Smooth muscle cell (in vitro differentiated cells): ENCODE data around the gene LCE3D. TPM values are rescaled to one million over a fixed set of nuclear protein-coding genes. Genes with fewer than 3 reads are reported as not detected.
"Not testable (repeated sequence)": the region's sequence is repeated elsewhere in the genome, so short reads cannot be mapped to it uniquely, and the experiment has no call there.

Experiments used
- DNase-seq: peaks from one replicate; lab custom pipeline; 2025; ENCODE audit not compliant: unreplicated experiment; lab: John Stamatoyannopoulos, UW
- H2AFZ ChIP-seq: fragments of 200-600 bp; sonication (generic); 2 replicates; pipeline ENCODE4 v1.6.0; 2016; ENCODE audit warnings: antibody characterized with exemption, low read depth, mild to moderate bottlenecking
- H3F3A ChIP-seq: fragments of 200-600 bp; sonication (generic); 2 replicates; pipeline ENCODE4 v1.6.0; 2017; ENCODE audit warnings: antibody characterized with exemption, low read depth
- H3K27ac ChIP-seq: fragments of 200-600 bp; sonication (generic); 2 replicates; pipeline ENCODE4 v1.5.1; 2016; ENCODE audit warnings: low read depth, mild to moderate bottlenecking
- H3K27me3 ChIP-seq: fragments of 200-600 bp; sonication (generic); 2 replicates; pipeline ENCODE4 v1.6.1; 2016; ENCODE audit warnings: low read depth, mild to moderate bottlenecking
- H3K36me3 ChIP-seq: fragments of 200-600 bp; sonication (generic); 2 replicates; pipeline ENCODE4 v1.5.1; 2016; ENCODE audit warnings: low read depth
- H3K4me1 ChIP-seq: fragments of 200-600 bp; sonication (generic); 2 replicates; pipeline ENCODE4 v1.5.1; 2016; ENCODE audit warnings: low read depth
- H3K4me2 ChIP-seq: fragments of 200-600 bp; sonication (generic); 2 replicates; pipeline ENCODE4 v1.6.0; 2016; ENCODE audit warnings: mild to moderate bottlenecking
- H3K4me3 ChIP-seq: fragments of 200-600 bp; sonication (generic); 2 replicates; pipeline ENCODE4 v1.5.1; 2016; ENCODE audit warnings: mild to moderate bottlenecking
- H3K79me2 ChIP-seq: fragments of 200-600 bp; sonication (generic); 2 replicates; pipeline ENCODE4 v1.6.0; 2016; ENCODE audit warnings: low read depth, mild to moderate bottlenecking
- H3K9ac ChIP-seq: fragments of 200-600 bp; sonication (generic); 2 replicates; pipeline ENCODE4 v1.6.0; 2016; ENCODE audit warnings: low read depth
- H3K9me3 ChIP-seq: fragments of 200-600 bp; sonication (generic); replicated peaks from 2 replicates; pipeline ENCODE4 v1.5.1; 2016; ENCODE audit warnings: low read depth
- H4K20me1 ChIP-seq: fragments of 200-600 bp; sonication (generic); 2 replicates; pipeline ENCODE4 v1.6.0; 2016; ENCODE audit warnings: low read depth
- CTCF ChIP-seq: fragments of 200-600 bp; sonication (generic); IDR thresholded peaks from 2 replicates; pipeline ENCODE4 v1.5.1; 2017; ENCODE audit warnings: borderline replicate concordance, mild to moderate bottlenecking, antibody characterized with exemption; ENCODE audit not compliant: insufficient read depth, poor library complexity, severe bottlenecking
- WGBS: methylation state at CpG from one replicate; pipeline ENCODE4 v1.1.7; 2016; ENCODE audit warnings: low lambda C conversion rate; 5-methylcytosine and 5-hydroxymethylcytosine counted together
- polyA plus RNA-seq: library from polyadenylated mRNA; unstranded; fragments of >200 nt; fragmentation: Nextera tagmentation; extraction: Ambion mirVana; gene quantifications from 2 replicates; pipeline ENCODE4 v1.2.1, GENCODE V29; 2016
- total RNA-seq: library from RNA; depleted of rRNA; stranded (reverse); fragments of >200 nt; gene quantifications from 2 replicates; pipeline ENCODE4 v1.2.3, GENCODE V29; 2014

LCE3D gene
- total and polyA plus RNA-seq, 2 experiments from 2014 or later, result not detected

GRCh38 chr1:152585586-152585985, 5.3 kb upstream of the LCE3D start:
- H3K36me3 ChIP-seq, result no peaks in the 10 kb centered on the region
- no peaks in the 10 kb centered on the region for H3K79me2 ChIP-seq
- no peak for DNase-seq
- H2AFZ ChIP-seq, result no peak overlapping the region
- H3K27ac ChIP-seq, result no peak overlapping the region
- H3K4me2 ChIP-seq, result no peak overlapping the region
- H3K4me3 ChIP-seq, result no peak overlapping the region
- H4K20me1 ChIP-seq, result no peaks in the 10 kb centered on the region
- TF ChIP-seq CTCF, result no peak
- H3K27me3 ChIP-seq, result no peaks in the 10 kb centered on the region
- no peak overlapping the region for H3K9ac ChIP-seq
- H3K9me3 ChIP-seq, result no peaks in the 10 kb centered on the region
- WGBS, result 69% methylated on average over 1 of the region's 1 CpG
- H3F3A ChIP-seq, result no peaks in the 10 kb centered on the region
- no peaks in the 10 kb centered on the region for H3K4me1 ChIP-seq

- Histone ChIP-seq H2AFZ (no peak overlapping the region), H3K4me2 (no peak overlapping the region), H3K9me3 (peaks cover 7% of the 10 kb centered on the region), H3K4me1 (no peaks in the 10 kb centered on the region), H4K20me1 (no peaks in the 10 kb centered on the region), H3K4me3 (no peak overlapping the region), H3F3A (no peaks in the 10 kb centered on the region), H3K79me2 (no peaks in the 10 kb centered on the region), H3K36me3 (no peaks in the 10 kb centered on the region), H3K9ac (no peak overlapping the region), H3K27me3 (no peaks in the 10 kb centered on the region), H3K27ac (no peak overlapping the region)
- no peak for TF ChIP-seq CTCF
- DNase-seq, result no peak
- WGBS, result 61% methylated on average over 1 of the region's 1 CpG
Measured at GRCh38 chr1:152582647-152583046, 2.3 kb upstream of the LCE3D start.

- H3K4me2 ChIP-seq, H3K79me2 ChIP-seq: not testable (repeated sequence)
- 73% methylated on average over 9 of the region's 9 CpGs for WGBS
Measured at GRCh38 chr1:152579526-152579925, 790 bp downstream of the LCE3D start.

GRCh38 chr1:152577168-152577567, 3.1 kb downstream of the LCE3D start:
- no peaks in the 10 kb centered on the region for H3K27me3 ChIP-seq
- TF ChIP-seq CTCF, result no peak
- no peak for DNase-seq
- H2AFZ ChIP-seq, result no peak overlapping the region
- no peaks in the 10 kb centered on the region for H3K36me3 ChIP-seq
- H4K20me1 ChIP-seq, result no peaks in the 10 kb centered on the region
- H3K9ac ChIP-seq, result no peak overlapping the region
- peaks cover 7% of the 10 kb centered on the region for H3K9me3 ChIP-seq
- no peak overlapping the region for H3K27ac ChIP-seq
- no peaks in the 10 kb centered on the region for H3F3A ChIP-seq
- 77% methylated on average over 2 of the region's 2 CpGs for WGBS
- no peak overlapping the region for H3K4me3 ChIP-seq
- H3K79me2 ChIP-seq, result no peaks in the 10 kb centered on the region
- no peaks in the 10 kb centered on the region for H3K4me1 ChIP-seq
- no peak overlapping the region for H3K4me2 ChIP-seq

More at GRCh38 chr1:152579526-152579925, 790 bp downstream of the LCE3D start:
- DNase-seq, H3K4me1 ChIP-seq, H3K9ac ChIP-seq, H3K4me3 ChIP-seq, H3K27ac ChIP-seq, H3K27me3 ChIP-seq, H2AFZ ChIP-seq, H4K20me1 ChIP-seq, H3F3A ChIP-seq, H3K9me3 ChIP-seq, H3K36me3 ChIP-seq: not testable (repeated sequence)
